A172 (cell line): Measurements from ENCODE around the gene ITPK1. TPM values are rescaled to one million over a fixed set of nuclear protein-coding genes. Genes with fewer than 3 reads are reported as not detected.

Experiments used
- DNase-seq: peaks from one replicate; pipeline ENCODE4 v3.0.0-alpha.2; 2015; ENCODE audit warnings: low spot score
- total RNA-seq: library from RNA; depleted of rRNA; stranded (reverse); fragments of >200 nt; shearing (Covaris generic); gene quantifications from 2 replicates; pipeline ENCODE4 v1.2.3, GENCODE V29; 2014

The ITPK1 gene
- total RNA-seq, 1 experiment from 2014 or later = 9.2 TPM

- no peak for DNase-seq
These were observed 145.5 kb downstream of the ITPK1 start for GRCh38 chr14:92970271-92970670.

GRCh38 chr14:92969871-92970270, 145.9 kb downstream of the ITPK1 start:
- DNase-seq = no peak

- DNase-seq = no peak
These were observed 146.3 kb downstream of the ITPK1 start for GRCh38 chr14:92969430-92969829.

GRCh38 chr14:92968291-92969020, 147.3 kb downstream of the ITPK1 start:
- DNase-seq = no peak

- DNase-seq = no peak
These were observed 148.3 kb downstream of the ITPK1 start for GRCh38 chr14:92967346-92967926.

- no peak for DNase-seq
These were observed 150.4 kb downstream of the ITPK1 start for GRCh38 chr14:92965281-92965680.

- DNase-seq = no peak
These were observed 151.3 kb downstream of the ITPK1 start for GRCh38 chr14:92964124-92965109.

GRCh38 chr14:92963301-92964123, 152.2 kb downstream of the ITPK1 start:
- DNase-seq = no peak

GRCh38 chr14:92962831-92963095, 153.0 kb downstream of the ITPK1 start:
- DNase-seq = no peak

- DNase-seq = no peak
These were observed 153.5 kb downstream of the ITPK1 start for GRCh38 chr14:92962031-92962830.

GRCh38 chr14:92961567-92961855, 154.2 kb downstream of the ITPK1 start:
- no peak for DNase-seq

- peak; percentile 58 for DNase-seq
These were observed 154.8 kb downstream of the ITPK1 start for GRCh38 chr14:92960706-92961566.

GRCh38 chr14:92959761-92960680, 155.7 kb downstream of the ITPK1 start:
- DNase-seq = no peak

- no peak for DNase-seq
These were observed 156.6 kb downstream of the ITPK1 start for GRCh38 chr14:92959189-92959531.

GRCh38 chr14:92958373-92959188, 157.1 kb downstream of the ITPK1 start:
- no peak for DNase-seq

GRCh38 chr14:92956961-92957360, 158.8 kb downstream of the ITPK1 start:
- DNase-seq = no peak

- no peak for DNase-seq
These were observed 160.3 kb downstream of the ITPK1 start for GRCh38 chr14:92955381-92955780.

GRCh38 chr14:92954933-92955332, 160.8 kb downstream of the ITPK1 start:
- no peak for DNase-seq
